ENCODE data around the gene STK26. TPM values are rescaled to one million over a fixed set of nuclear protein-coding genes. Genes with fewer than 3 reads are reported as not detected.

STK26 gene
- total and polyA plus RNA-seq, 2 experiments from 2014 or later: 65.2 to 110 TPM

DNA sequence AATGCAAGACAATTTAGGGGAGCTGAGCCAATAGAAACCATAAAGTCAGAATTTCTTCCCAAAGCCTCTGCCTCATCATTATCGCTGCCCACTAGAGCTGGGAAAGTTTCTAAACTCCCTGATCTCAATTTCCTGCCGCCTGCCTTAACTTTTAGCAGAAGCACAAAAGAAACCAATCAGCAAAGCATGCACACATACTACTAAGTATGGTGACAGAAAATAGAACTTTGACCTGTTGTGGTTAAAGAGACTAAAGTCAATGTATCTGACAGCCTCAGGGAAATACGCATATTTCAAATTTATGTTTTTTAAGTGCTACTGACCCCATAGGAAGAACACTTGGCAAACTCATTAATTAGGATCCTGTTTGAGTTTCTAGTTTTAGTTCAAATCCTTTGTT, 10.1 kb downstream of the STK26 start:
- no peaks in the 10 kb centered on the region for H3K27me3 Mint-ChIP-seq (ENCODE audit: insufficient read depth, low read depth, poor library complexity)
- DNase-seq (ENCODE audit: low spot score): no peak
- no peak overlapping the region for H3K27ac ChIP-seq (ENCODE audit: low read depth)
- H3K4me2 ChIP-seq: no peak overlapping the region
- no peaks in the 10 kb centered on the region for H3K27me3 ChIP-seq (ENCODE audit: insufficient read depth)
- no peak overlapping the region for H3K4me3 Mint-ChIP-seq
- H3K36me3 Mint-ChIP-seq (ENCODE audit: low read depth): peaks cover 3% of the 10 kb centered on the region; the same call in 1 of the 3 replicates
- no peak for ATAC-seq
- no peaks in the 10 kb centered on the region for H3F3A ChIP-seq (replicated peaks; ENCODE audit: low read depth)
- H3K36me3 ChIP-seq (ENCODE audit: insufficient read depth): no peaks in the 10 kb centered on the region
- H3K4me1 ChIP-seq (ENCODE audit: insufficient read depth): peaks cover 47% of the 10 kb centered on the region
- H4K20me1 ChIP-seq (replicated peaks; ENCODE audit: insufficient read depth): peaks cover 16% of the 10 kb centered on the region
- H3K9me2 ChIP-seq (ENCODE audit: insufficient read depth): no peaks in the 10 kb centered on the region
- no peak overlapping the region for H3K27ac Mint-ChIP-seq
- peaks cover 63% of the 10 kb centered on the region for H3K4me1 Mint-ChIP-seq
- H3K9me3 Mint-ChIP-seq: no peaks in the 10 kb centered on the region
- H3K4me3 ChIP-seq: no peak overlapping the region
- peaks cover 98% of the 10 kb centered on the region for H3K79me2 ChIP-seq (replicated peaks; ENCODE audit: insufficient read depth)
- no peak overlapping the region for H2AFZ ChIP-seq
- TF ChIP-seq EZH2 (IDR thresholded peaks at IDR 0.05; ENCODE audit: low read depth, unreplicated experiment) (no peak), ZNF331 (CRISPR knock-in tag; IDR thresholded peaks at IDR 0.05; ENCODE audit: low read depth) (no peak), ZNF114 (CRISPR knock-in tag; IDR thresholded peaks at IDR 0.05) (no peak), POLR2AphosphoS5 (IDR thresholded peaks at IDR 0.05; ENCODE audit: low read depth) (no peak), JUNB (IDR thresholded peaks at IDR 0.05; ENCODE audit: unreplicated experiment) (no peak), NANOG (IDR thresholded peaks at IDR 0.05; ENCODE audit: borderline replicate concordance) (no peak), CREB1 (CRISPR knock-in tag; IDR thresholded peaks at IDR 0.05; ENCODE audit: low read depth) (no peak), STAT1 (IDR thresholded peaks at IDR 0.05; ENCODE audit: unreplicated experiment) (no peak), EZH2phosphoT487 (IDR thresholded peaks at IDR 0.05; ENCODE audit: unreplicated experiment) (no peak)
- TF ChIP-seq, protein P1, sequence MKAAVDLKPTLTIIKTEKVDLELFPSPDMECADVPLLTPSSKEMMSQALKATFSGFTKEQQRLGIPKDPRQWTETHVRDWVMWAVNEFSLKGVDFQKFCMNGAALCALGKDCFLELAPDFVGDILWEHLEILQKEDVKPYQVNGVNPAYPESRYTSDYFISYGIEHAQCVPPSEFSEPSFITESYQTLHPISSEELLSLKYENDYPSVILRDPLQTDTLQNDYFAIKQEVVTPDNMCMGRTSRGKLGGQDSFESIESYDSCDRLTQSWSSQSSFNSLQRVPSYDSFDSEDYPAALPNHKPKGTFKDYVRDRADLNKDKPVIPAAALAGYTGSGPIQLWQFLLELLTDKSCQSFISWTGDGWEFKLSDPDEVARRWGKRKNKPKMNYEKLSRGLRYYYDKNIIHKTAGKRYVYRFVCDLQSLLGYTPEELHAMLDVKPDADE (IDR thresholded peaks at IDR 0.05): no peak
- TF ChIP-seq, protein P2, sequence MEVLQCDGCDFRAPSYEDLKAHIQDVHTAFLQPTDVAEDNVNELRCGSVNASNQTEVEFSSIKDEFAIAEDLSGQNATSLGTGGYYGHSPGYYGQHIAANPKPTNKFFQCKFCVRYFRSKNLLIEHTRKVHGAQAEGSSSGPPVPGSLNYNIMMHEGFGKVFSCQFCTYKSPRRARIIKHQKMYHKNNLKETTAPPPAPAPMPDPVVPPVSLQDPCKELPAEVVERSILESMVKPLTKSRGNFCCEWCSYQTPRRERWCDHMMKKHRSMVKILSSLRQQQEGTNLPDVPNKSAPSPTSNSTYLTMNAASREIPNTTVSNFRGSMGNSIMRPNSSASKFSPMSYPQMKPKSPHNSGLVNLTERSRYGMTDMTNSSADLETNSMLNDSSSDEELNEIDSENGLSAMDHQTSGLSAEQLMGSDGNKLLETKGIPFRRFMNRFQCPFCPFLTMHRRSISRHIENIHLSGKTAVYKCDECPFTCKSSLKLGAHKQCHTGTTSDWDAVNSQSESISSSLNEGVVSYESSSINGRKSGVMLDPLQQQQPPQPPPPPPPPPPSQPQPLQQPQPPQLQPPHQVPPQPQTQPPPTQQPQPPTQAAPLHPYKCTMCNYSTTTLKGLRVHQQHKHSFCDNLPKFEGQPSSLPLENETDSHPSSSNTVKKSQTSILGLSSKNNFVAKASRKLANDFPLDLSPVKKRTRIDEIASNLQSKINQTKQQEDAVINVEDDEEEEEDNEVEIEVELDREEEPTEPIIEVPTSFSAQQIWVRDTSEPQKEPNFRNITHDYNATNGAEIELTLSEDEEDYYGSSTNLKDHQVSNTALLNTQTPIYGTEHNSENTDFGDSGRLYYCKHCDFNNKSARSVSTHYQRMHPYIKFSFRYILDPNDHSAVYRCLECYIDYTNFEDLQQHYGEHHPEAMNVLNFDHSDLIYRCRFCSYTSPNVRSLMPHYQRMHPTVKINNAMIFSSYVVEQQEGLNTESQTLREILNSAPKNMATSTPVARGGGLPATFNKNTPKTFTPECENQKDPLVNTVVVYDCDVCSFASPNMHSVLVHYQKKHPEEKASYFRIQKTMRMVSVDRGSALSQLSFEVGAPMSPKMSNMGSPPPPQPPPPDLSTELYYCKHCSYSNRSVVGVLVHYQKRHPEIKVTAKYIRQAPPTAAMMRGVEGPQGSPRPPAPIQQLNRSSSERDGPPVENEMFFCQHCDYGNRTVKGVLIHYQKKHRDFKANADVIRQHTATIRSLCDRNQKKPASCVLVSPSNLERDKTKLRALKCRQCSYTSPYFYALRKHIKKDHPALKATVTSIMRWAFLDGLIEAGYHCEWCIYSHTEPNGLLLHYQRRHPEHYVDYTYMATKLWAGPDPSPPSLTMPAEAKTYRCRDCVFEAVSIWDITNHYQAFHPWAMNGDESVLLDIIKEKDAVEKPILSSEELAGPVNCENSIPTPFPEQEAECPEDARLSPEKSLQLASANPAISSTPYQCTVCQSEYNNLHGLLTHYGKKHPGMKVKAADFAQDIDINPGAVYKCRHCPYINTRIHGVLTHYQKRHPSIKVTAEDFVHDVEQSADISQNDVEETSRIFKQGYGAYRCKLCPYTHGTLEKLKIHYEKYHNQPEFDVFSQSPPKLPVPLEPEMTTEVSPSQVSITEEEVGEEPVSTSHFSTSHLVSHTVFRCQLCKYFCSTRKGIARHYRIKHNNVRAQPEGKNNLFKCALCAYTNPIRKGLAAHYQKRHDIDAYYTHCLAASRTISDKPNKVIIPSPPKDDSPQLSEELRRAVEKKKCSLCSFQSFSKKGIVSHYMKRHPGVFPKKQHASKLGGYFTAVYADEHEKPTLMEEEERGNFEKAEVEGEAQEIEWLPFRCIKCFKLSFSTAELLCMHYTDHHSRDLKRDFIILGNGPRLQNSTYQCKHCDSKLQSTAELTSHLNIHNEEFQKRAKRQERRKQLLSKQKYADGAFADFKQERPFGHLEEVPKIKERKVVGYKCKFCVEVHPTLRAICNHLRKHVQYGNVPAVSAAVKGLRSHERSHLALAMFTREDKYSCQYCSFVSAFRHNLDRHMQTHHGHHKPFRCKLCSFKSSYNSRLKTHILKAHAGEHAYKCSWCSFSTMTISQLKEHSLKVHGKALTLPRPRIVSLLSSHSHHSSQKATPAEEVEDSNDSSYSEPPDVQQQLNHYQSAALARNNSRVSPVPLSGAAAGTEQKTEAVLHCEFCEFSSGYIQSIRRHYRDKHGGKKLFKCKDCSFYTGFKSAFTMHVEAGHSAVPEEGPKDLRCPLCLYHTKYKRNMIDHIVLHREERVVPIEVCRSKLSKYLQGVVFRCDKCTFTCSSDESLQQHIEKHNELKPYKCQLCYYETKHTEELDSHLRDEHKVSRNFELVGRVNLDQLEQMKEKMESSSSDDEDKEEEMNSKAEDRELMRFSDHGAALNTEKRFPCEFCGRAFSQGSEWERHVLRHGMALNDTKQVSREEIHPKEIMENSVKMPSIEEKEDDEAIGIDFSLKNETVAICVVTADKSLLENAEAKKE (CRISPR knock-in tag; IDR thresholded peaks at IDR 0.05): no peak
- TF ChIP-seq, protein P3, sequence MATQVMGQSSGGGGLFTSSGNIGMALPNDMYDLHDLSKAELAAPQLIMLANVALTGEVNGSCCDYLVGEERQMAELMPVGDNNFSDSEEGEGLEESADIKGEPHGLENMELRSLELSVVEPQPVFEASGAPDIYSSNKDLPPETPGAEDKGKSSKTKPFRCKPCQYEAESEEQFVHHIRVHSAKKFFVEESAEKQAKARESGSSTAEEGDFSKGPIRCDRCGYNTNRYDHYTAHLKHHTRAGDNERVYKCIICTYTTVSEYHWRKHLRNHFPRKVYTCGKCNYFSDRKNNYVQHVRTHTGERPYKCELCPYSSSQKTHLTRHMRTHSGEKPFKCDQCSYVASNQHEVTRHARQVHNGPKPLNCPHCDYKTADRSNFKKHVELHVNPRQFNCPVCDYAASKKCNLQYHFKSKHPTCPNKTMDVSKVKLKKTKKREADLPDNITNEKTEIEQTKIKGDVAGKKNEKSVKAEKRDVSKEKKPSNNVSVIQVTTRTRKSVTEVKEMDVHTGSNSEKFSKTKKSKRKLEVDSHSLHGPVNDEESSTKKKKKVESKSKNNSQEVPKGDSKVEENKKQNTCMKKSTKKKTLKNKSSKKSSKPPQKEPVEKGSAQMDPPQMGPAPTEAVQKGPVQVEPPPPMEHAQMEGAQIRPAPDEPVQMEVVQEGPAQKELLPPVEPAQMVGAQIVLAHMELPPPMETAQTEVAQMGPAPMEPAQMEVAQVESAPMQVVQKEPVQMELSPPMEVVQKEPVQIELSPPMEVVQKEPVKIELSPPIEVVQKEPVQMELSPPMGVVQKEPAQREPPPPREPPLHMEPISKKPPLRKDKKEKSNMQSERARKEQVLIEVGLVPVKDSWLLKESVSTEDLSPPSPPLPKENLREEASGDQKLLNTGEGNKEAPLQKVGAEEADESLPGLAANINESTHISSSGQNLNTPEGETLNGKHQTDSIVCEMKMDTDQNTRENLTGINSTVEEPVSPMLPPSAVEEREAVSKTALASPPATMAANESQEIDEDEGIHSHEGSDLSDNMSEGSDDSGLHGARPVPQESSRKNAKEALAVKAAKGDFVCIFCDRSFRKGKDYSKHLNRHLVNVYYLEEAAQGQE (IDR thresholded peaks at IDR 0.05; ENCODE audit: unreplicated experiment): no peak
- TF ChIP-seq, protein P4, sequence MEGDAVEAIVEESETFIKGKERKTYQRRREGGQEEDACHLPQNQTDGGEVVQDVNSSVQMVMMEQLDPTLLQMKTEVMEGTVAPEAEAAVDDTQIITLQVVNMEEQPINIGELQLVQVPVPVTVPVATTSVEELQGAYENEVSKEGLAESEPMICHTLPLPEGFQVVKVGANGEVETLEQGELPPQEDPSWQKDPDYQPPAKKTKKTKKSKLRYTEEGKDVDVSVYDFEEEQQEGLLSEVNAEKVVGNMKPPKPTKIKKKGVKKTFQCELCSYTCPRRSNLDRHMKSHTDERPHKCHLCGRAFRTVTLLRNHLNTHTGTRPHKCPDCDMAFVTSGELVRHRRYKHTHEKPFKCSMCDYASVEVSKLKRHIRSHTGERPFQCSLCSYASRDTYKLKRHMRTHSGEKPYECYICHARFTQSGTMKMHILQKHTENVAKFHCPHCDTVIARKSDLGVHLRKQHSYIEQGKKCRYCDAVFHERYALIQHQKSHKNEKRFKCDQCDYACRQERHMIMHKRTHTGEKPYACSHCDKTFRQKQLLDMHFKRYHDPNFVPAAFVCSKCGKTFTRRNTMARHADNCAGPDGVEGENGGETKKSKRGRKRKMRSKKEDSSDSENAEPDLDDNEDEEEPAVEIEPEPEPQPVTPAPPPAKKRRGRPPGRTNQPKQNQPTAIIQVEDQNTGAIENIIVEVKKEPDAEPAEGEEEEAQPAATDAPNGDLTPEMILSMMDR (conservative IDR thresholded peaks at IDR 0.05; ENCODE audit: low read depth in 2 of 2): no peak

All from GM23338 (cell line).